Measurements from ENCODE around the gene GATA6.
"Not testable (repeated sequence)": the region's sequence is repeated elsewhere in the genome, so short reads cannot be mapped to it uniquely, and the experiment has no call there.

The GATA6 gene

GRCh38 chr18:22211657-22212056 lies 42.3 kb downstream of the GATA6 start:
- DNase-seq = peak; percentile 20

- no peak for DNase-seq
These were observed 44.1 kb downstream of the GATA6 start for GRCh38 chr18:22213333-22213973.

DNA sequence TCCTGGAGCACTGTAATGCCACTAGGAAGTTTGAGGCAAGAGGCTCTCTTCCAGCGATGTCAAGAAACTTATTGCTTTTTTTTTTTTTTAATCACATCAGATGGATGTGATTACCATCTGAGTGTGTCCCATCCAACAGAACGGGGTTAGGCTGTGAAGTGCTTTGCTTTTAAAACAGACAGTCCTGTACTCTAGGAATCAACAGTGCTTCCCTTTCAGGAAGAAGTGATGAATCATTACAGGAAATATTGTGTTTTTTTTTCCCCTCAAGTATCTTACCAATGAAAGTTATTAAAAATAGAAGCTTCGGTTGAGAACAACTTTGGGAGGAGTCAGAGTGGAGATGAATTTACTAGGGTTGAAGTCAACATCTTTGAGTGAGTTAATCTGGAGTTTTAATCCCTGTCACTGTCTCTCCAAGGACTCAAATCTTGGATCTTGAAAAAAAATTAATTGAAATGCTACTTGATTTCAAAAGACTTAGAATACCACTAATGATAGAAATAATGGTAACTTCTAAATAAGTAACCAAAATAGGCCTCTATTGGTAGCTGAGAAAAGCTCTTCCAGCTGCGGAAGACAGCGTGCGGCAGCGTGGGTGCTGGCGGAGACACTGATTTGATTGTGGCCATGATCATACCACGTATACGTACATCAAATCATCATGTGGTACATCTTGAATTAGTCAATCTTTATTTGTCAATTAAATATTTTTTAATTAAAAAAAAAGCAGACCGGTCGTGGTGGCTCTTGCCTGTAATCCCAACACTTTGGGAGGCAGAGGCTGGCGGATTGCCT lies 45.5 kb downstream of the GATA6 start:
- DNase-seq = no peak

- DNase-seq = no peak
These were observed 49.4 kb downstream of the GATA6 start for GRCh38 chr18:22218835-22219234.

DNA sequence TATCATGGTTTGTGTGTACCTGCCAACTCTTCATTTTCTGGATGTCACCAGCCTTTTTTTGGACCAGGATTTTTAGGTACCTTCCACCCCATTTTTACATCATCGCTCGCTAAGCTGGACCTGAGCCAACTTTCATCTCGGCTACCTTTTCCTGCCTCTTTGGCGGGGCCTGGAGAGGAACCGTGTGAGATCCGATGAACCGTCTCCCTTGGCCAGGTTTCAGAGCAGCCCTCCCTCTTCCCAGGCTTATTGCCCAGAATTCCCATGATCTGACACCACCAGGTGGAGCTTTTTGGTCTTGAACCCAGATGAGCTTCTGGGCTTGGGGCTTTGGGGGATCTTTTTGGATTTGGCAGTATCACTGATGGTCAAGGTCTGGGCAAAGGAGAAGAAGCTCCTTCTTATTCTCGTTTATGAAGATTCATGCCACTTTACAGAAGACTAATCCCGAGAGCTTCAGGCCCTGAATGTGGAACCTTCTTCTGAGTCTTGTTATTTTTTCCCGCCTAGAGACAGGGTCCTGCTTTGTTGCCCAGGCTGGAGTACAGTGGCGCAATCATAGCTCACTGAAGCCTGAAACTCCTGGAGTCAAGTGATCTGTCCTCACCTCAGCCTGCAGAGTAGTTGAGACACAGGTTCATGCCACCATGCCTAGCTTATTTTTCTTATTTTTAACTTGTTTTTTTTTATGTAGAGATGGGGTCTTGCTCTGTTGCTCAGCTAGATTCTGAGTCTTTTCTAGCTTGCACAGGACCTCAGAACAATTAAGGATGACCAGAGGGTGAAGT lies 50.4 kb downstream of the GATA6 start:
- DNase-seq = no peak

DNA sequence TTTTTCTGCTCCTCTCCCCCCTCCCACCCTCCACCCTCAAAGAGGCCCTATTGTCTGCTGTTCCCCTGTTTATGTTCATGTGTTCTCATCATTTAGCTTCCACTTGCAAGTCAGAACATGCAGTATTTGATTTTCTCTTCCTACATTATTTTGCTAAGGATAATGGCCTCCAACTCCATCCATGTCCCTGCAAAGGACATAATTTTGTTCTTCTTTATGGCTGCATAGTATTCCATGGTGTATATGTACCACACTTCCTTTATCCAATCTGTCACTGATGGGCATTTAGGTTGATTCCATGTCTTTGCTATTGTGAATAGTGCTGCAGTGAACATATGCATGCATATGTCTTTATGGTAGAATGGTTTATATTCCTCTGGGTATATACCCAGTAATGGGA lies 51.2 kb downstream of the GATA6 start:
- not testable (repeated sequence) for DNase-seq

DNA sequence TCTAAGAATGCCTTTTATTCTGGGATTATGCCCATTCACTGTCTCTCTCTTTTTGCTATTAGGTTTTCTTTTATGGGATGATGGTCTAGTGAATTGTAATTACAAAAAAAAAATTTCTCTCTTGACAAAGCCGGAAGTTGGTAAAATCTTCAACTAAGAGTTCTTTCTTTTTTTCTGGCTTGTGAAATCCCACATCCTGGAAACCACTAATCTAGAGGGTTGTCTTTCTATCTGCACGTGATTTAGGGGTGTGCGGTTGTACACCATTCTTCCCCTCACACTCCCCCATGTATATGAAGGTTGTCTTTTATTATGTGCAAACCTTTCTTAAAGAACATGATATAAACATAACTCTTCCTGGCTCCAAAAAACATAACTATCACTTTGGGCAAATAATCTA lies 52.0 kb downstream of the GATA6 start:
- no peak for DNase-seq

DNA sequence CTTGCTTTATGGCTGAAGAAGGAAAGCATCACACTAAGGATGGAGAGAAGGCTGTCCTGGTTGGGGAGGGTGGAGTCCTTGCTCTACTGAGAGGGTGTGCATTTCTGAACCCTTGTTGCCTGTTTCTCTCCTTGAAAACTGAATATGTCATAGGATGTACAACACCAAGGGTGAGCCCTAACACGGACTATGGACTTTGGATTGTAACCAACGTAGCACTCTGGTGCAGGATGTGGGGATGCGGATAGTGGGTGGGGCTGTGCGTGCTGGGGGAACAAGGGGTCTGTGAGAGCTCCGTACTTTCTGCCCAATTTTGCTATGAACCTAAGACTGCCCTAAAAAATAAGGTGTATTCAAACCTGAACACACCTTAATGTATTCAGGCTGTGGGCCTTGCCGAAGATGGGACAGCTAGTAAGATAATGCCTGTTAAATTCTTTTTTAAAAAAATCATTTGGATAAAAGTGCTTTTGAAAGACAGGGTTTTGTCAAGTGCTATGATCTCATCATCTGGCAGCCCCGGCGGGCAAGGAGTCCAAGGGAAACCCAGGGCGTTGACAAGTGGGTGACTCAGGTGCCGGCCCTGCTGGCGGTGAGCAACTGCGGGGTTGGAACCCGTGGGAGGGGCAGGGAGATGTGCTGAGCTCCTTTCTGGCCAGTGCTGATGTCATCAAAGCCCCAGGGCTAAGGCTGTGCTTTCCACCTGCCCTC lies 54.0 kb downstream of the GATA6 start:
- no peak for DNase-seq

DNA sequence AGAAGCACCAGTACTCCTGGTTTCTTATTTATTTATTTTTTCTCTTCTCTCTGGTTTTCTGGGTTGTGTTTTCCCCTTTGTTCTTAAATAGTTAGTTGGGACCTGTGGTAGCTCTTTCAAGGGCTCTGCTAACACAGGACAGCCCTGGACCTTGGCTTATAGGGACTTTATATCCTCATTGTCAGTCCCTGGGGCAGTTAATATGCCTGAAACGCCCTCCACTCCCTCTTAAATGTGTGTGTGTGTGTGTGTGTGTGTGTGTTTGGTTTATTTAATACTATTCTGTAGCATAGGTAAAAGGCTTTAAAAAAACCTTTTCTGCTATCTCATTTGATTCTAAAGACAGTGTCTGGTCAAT lies 54.6 kb downstream of the GATA6 start:
- DNase-seq = no peak

GRCh38 chr18:22224339-22224738 lies 55.0 kb downstream of the GATA6 start:
- no peak for DNase-seq

GRCh38 chr18:22226801-22227200 lies 57.4 kb downstream of the GATA6 start:
- no peak for DNase-seq

DNA sequence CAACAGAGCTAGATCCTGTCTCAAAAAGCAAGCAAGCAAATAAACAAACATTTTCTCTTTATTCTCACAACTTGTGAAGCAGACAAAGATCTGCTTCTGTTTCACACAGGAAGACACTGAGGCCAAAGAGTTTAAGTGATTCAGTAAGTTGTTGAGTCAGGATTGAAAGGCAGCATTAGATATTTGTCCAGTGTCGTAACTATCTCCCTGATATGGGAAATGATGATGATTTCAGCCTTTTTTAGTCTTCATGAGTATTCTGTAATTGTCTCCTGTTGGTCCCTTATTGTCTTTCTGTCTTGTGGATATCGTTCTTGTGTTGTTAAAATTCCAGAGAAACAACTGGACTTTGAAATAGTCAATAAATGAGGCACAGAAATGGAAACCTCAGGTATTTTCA lies 59.6 kb downstream of the GATA6 start:
- no peak for DNase-seq

DNA sequence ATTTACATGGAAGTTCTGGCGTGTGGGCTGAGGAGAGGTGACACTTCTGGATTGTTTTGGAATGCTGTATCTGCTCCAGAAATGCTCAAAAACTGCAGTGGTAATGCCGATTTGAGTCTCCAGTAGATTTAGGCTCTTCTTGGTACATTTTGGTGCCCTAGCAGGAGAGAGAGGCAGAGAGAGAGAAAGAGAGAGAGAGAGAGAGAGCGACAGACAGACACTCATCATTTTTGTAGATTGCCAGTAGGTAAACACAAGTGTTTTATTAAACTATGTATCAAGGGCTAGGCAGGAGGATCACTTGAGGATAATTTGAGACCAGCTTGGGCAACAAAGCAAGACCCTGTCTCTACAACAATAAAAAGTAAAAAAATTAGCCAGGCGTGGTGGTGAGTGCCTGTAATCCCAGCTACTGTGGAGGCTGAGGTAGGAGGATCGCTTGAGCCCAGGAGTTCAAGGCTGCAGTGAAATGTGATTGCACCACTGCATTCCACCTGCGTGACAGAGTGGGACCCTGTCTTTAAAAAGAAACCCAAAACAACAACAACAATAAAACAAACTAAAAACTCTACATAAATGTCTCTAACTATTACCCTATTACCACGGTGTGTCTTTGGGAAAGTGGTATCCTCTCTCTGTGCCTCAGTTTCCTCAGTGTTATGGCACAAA lies 60.2 kb downstream of the GATA6 start:
- no peak for DNase-seq

- no peak for DNase-seq
These were observed 61.1 kb downstream of the GATA6 start for GRCh38 chr18:22230471-22230945.

GRCh38 chr18:22233266-22233665 lies 63.9 kb downstream of the GATA6 start:
- no peak for DNase-seq

DNA sequence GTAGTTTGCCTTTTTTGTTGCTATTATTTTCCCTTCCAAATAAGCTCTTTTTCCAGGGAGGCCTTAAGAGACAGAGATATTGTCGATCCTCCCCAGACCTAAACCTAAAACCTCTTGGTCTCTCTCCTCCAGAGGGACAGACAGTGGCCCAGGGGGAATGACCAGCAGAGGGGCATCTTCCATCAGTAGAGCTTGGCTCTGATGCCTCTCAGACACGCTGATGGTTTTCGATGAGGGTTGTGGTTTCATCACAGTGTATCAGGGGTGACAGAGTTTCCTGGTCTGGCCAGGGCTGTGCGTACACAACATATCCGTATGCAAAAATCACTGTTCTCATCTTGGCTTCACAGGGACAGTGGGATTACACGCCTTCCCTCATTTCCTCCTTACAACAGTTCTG lies 68.6 kb downstream of the GATA6 start:
- DNase-seq = no peak

GRCh38 chr18:22238681-22239080 lies 69.3 kb downstream of the GATA6 start:
- no peak for DNase-seq

GRCh38 chr18:22241921-22242361 lies 72.6 kb downstream of the GATA6 start:
- no peak for DNase-seq

DNA sequence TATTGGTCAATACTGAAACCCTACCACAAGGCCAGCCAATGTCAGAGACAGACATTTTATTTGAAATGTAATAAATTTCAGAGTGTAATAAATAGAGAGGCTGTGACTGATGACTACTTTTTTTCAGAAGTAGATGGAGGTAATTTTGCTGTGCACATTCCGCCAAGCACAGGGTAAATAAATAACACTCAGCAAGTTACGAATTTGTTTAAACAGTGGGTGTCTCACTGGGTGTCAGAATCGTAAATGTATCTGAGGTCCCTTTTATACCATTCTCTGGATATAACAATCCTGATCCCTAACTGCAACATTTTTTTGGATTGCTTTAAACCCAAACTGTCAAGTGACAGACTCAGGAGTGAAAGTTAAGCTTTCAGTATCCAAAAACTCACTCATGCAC lies 74.1 kb downstream of the GATA6 start:
- DNase-seq = no peak

DNA sequence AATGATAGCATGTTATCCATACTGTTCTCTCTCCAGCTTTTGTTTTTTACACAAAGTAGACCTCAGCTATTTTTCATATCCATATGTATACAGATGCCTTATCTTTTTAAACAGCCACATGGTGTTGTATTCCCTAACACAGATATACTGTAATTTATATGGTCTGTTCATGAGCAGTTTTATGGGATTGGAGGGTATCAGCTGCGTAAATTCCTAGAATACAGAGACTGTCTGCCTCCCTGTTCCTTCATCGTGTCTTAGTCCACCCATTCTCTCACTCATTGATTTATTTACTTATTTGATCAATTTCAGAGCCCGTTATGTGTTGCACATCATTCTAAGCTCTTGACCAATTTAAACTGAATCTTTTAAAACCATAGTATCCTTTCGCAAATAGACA lies 80.6 kb downstream of the GATA6 start:
- no peak for DNase-seq

GRCh38 chr18:22250591-22250996 lies 81.2 kb downstream of the GATA6 start:
- DNase-seq = no peak
